GM12891 (cell line): ENCODE data around the gene ARL6IP6.

ENCODE experiments used
- POLR2A ChIP-seq: IDR thresholded peaks from 2 replicates; pipeline ENCODE4 v1.6.1; 2011; ENCODE audit warnings: low read depth, low read length, control low read depth
- POLR2AphosphoS5 ChIP-seq: IDR thresholded peaks from 2 replicates; pipeline ENCODE4 v1.6.1; 2011; ENCODE audit warnings: low read depth, low read length, control low read depth
- POU2F2 ChIP-seq: IDR thresholded peaks from 2 replicates; pipeline ENCODE4 v1.6.1; 2011; ENCODE audit warnings: low read depth, mild to moderate bottlenecking, control low read depth, low read length, moderate library complexity
- TAF1 ChIP-seq: IDR thresholded peaks from 2 replicates; pipeline ENCODE4 v1.6.1; 2011; ENCODE audit warnings: low read depth, low read length, control low read depth

DNA sequence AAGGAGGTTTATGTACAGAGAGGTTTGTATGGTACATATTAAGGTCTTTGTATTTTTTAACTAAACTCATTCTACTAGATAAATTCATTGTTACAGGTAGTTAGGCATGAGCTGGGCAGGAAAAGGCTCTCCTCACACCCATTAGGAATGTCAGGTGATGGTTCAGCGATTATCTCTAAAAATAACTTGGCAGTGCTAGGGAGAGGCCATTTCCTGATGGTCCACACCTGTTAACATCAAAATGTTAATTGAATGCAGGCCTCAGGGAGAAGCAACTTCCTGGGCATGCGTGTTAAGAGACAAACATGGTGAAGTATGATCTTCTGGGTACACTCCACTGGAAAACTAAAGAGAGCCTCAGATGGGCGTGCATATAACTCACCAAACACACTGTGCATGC lies 73.6 kb downstream of the ARL6IP6 start:
- TF ChIP-seq POLR2A, result no peak
- TF ChIP-seq TAF1, result no peak
- TF ChIP-seq POU2F2, result no peak
- TF ChIP-seq POLR2AphosphoS5, result no peak
